ENCODE results near the gene FXN. TPM values are rescaled to one million over a fixed set of nuclear protein-coding genes. Genes with fewer than 3 reads are reported as not detected.

Gene FXN
- total RNA-seq, 1 donor from 2014 or later: 7.1 TPM

DNA sequence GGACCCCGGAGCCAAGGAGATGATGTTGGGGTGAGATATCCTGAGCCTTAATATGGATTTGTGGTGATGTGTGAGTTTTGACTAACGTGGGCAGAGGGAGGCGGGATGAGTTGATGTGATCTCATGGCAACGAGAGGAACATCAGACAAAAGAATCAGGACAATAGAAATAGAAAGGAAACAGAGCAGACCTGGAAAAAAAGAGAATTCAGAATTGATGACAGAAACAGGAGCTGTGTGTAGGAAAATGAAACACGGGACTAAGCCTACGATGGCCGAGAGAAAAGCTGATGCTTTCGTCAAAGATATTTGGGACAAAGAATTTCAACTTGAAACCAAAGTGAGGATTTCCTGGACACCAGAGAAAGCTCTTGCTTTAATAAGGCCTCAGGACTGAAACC, 32.5 kb upstream of the FXN start:
- Mint-ChIP-seq H3K27ac (ENCODE audit: unreplicated experiment) (no peak overlapping the region), H3K9me3 (ENCODE audit: unreplicated experiment) (peaks cover 1% of the 10 kb centered on the region), H3K27me3 (ENCODE audit: unreplicated experiment) (no peaks in the 10 kb centered on the region), H3K4me1 (ENCODE audit: low read depth, unreplicated experiment) (peaks cover 3% of the 10 kb centered on the region), H3K36me3 (ENCODE audit: unreplicated experiment) (no peaks in the 10 kb centered on the region), H3K4me3 (ENCODE audit: unreplicated experiment) (no peak overlapping the region)
- DNase-seq: no peak
- no peak for TF ChIP-seq CTCF (IDR thresholded peaks at IDR 0.05; ENCODE audit: partially characterized antibody, unreplicated experiment)

GRCh38 chr9:69004836-69005235, 30.7 kb upstream of the FXN start:
- no peak for TF ChIP-seq CTCF (IDR thresholded peaks at IDR 0.05; ENCODE audit: partially characterized antibody, unreplicated experiment)
- Mint-ChIP-seq H3K4me1 (ENCODE audit: low read depth, unreplicated experiment) (peaks cover 3% of the 10 kb centered on the region), H3K27ac (ENCODE audit: unreplicated experiment) (no peak overlapping the region), H3K9me3 (ENCODE audit: unreplicated experiment) (peaks cover 1% of the 10 kb centered on the region), H3K27me3 (ENCODE audit: unreplicated experiment) (no peaks in the 10 kb centered on the region), H3K36me3 (ENCODE audit: unreplicated experiment) (no peaks in the 10 kb centered on the region), H3K4me3 (ENCODE audit: unreplicated experiment) (no peak overlapping the region)
- DNase-seq: no peak

GRCh38 chr9:69009708-69010107, 25.8 kb upstream of the FXN start:
- H3K4me3 Mint-ChIP-seq (ENCODE audit: unreplicated experiment): no peak overlapping the region
- peaks cover 3% of the 10 kb centered on the region for H3K9me3 Mint-ChIP-seq (ENCODE audit: unreplicated experiment)
- no peaks in the 10 kb centered on the region for H3K36me3 Mint-ChIP-seq (ENCODE audit: unreplicated experiment)
- TF ChIP-seq CTCF (IDR thresholded peaks at IDR 0.05; ENCODE audit: partially characterized antibody, unreplicated experiment): no peak
- H3K27me3 Mint-ChIP-seq (ENCODE audit: unreplicated experiment): peaks cover 2% of the 10 kb centered on the region
- H3K27ac Mint-ChIP-seq (ENCODE audit: unreplicated experiment): no peak overlapping the region
- no peaks in the 10 kb centered on the region for H3K4me1 Mint-ChIP-seq (ENCODE audit: low read depth, unreplicated experiment)
- DNase-seq: no peak

GRCh38 chr9:69012696-69013381, 22.7 kb upstream of the FXN start:
- Mint-ChIP-seq H3K4me1 (ENCODE audit: low read depth, unreplicated experiment) (no peaks in the 10 kb centered on the region), H3K27me3 (ENCODE audit: unreplicated experiment) (peaks cover 2% of the 10 kb centered on the region), H3K36me3 (ENCODE audit: unreplicated experiment) (no peaks in the 10 kb centered on the region), H3K4me3 (ENCODE audit: unreplicated experiment) (no peak overlapping the region), H3K27ac (ENCODE audit: unreplicated experiment) (no peak overlapping the region), H3K9me3 (ENCODE audit: unreplicated experiment) (peaks cover 1% of the 10 kb centered on the region)
- no peak for DNase-seq
- no peak for TF ChIP-seq CTCF (IDR thresholded peaks at IDR 0.05; ENCODE audit: partially characterized antibody, unreplicated experiment)

- H3K27ac Mint-ChIP-seq (ENCODE audit: unreplicated experiment): no peak overlapping the region
- no peak for TF ChIP-seq CTCF (IDR thresholded peaks at IDR 0.05; ENCODE audit: partially characterized antibody, unreplicated experiment)
- peaks cover 1% of the 10 kb centered on the region for H3K9me3 Mint-ChIP-seq (ENCODE audit: unreplicated experiment)
- H3K36me3 Mint-ChIP-seq (ENCODE audit: unreplicated experiment): no peaks in the 10 kb centered on the region
- no peak for DNase-seq
- no peaks in the 10 kb centered on the region for H3K4me1 Mint-ChIP-seq (ENCODE audit: low read depth, unreplicated experiment)
- peaks cover 2% of the 10 kb centered on the region for H3K27me3 Mint-ChIP-seq (ENCODE audit: unreplicated experiment)
- H3K4me3 Mint-ChIP-seq (ENCODE audit: unreplicated experiment): no peak overlapping the region
Observed at GRCh38 chr9:69013382-69013727, 22.2 kb upstream of the FXN start.

Data from glutamatergic neuron (in vitro differentiated cells).